NCI-H226 (cell line): ENCODE data around the gene ZNF311.

Source experiments
- DNase-seq: peaks from one replicate; pipeline ENCODE4 v3.0.0-alpha.2; 2015

Gene ZNF311

GRCh38 chr6:29005183-29005885 is at the start of gene ZNF311:
Gene ZNF311 (minus strand): TSS chr6:29005315. CDS start chr6:29003954, 1,361 bp downstream.
- DNase-seq, result peak; percentile 70

DNA sequence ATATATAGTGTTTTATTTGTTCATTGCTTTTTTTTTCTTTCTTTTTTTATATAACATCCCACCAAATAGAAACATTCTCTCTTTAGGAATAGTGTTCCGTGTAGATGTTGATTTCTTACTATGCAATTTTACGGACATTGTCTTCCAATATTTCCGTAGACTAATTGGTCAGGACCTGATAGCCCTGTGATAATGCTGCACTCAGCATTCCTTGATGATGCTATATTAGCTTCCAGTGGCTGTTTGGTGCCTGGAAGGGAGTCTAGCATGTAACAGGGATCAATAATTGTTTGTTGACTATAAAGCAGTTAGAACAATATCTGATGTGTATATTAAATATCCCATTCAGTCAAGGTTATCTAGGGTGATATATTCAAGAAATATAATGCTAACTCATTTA is 46.6 kb upstream of the ZNF311 start:
- no peak for DNase-seq

DNA sequence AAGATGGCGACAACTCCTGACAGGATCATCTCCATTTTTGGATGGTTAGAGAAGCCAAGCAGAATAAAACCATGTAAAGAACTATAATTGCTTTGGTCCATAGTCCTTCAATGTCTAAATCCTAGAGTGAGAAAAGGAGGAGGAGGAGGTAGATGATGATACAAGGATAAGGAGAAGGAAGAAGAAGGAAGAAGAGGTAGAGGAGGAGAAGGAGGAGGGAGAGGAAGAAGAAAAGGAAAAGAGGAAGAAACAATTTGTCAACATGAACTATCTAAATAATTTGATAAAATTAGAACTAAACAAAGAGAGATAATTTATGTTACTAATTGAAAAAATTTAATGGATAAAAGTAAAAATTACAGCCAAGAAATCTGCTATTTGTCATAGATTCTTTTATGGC is 40.0 kb upstream of the ZNF311 start, which contains the start of gene OR2W1:
TSS of gene OR2W1 (minus strand) at position 101 of the 400 bp plus-strand sequence. CDS start at position 101, 0 bp downstream.
- no peak for DNase-seq

DNA sequence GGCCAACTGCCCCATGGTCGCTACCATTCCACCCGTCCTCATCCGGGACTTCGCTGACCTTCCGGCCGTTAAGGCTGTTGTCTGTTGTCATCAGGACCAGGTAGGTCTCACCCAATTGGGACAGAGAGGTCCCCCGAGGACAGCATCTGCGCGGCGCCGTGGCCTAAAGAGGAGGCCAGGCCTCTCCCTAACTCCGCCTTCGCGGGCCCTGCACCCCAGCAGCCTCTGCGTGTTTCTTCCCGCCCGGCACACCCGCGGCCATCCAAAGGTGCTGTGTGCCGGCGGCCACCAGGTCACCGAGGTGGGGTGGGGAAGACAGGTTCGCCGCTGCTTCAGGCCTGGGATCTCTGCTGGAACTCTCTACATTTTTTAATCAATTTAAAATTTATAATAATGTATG is 30.8 kb upstream of the ZNF311 start:
- no peak for DNase-seq

- no peak for DNase-seq
Measured at GRCh38 chr6:29028821-29029220, 23.7 kb upstream of the ZNF311 start.

DNA sequence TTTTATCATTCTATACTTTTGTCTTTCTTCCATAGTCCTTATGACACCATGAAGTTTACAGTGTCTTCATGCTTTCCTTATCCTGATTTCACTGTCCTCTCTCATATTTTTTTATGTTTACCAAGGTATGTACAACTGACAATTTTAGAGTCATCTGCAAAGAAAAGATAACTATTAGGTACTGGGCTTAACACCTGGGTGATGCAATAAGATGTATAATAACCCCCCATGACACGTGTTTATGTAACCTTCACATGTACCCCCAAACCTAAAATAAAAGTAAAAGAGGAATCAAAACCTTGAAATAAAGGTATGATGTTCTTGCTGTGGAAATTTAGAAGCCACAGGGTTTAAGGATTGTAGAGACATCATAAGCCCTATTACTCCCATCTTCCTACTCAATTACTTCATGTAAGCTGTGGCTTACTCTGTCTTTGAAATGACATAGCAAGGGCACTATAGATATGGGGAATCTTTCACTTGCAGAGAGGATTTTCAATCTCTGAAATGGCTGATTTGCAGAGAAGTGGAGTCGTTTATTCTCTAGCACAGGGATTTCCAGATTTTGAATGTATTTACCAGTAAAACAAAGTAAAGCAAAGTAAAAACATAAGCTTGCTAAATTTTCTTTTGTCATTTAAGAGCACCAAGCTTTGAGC is 20.9 kb upstream of the ZNF311 start:
- DNase-seq, result no peak

DNA sequence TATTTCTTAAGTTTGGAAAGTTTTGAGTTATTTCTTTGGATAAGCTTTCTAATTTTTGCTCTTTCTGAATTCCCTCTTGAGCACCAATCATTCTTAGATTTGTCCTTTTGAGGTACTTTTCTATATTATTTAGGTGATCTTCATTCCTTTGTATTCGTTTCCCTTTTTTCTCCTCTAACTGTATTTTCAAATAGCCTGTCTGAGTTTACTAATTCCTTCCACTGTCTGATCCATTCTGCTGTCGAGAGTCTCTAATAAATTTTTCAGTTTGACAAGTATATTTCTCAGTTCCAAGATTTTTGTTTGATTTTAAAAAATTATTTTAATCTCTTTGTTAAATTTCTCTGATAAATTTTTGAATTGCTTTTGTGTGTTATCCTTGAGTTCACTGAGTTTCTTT is 16.3 kb upstream of the ZNF311 start:
- no peak for DNase-seq

DNA sequence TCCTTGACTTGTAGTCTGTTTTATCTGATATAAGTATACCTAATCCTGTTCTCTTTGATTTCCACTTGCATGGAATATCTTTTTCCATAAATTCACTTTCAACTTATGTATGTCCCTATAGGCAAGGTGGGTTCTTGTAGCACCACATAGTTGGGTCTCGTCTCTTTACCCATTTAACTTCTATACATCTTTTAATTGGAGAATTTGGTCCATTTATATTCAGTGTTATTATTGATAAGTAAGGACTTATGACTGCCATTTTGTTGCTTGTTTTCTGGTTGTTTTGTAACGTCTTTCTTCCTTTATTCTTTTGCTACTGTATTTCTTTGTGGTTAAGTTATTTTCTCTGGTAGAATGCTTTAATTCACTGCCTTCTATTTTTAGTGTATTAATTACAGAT is 14.5 kb upstream of the ZNF311 start:
- DNase-seq, result no peak

GRCh38 chr6:29017428-29017802 is 12.3 kb upstream of the ZNF311 start:
- DNase-seq, result no peak

DNA sequence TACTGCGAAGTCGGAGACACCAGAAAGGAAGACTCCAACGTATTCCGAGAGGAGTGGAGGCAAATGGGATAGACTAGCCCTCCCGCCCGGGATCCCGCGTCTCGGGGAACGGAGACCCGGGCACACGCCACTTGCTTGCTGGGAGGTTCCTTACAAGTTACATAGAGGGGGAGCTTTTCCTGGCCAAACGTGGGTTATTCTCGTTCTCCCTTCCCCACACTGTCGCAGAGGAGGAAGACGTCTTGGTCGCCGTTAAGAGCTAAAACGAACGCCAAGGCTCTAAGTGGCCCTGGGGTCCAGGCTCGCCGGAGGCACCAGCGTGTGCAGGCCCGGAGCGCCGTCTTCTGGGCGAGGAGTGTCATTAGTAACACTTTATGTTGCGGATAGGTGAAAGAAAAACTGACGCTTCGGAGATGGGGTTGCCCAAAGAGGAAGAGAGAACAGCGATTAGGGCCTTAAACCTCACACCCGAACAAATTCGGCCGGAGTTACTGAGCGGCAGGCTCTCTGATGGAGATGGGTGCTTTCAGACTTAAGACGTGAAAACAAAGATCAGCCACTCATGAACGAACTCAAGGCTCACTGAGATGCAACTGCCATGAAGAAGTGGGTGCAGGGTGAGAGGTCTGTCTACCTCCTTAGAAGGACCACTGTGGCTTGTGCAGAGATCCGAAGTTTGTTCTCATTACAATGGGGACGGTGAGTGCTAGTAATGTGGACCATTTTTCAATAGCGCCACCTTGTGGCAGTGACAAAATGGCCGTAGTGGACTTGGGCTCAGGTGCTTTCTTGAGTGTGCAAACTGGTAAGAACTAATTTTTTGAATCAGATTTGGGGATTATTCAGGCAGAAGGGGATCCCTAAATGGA is 11.7 kb upstream of the ZNF311 start:
- peak; percentile 48 for DNase-seq

GRCh38 chr6:29014729-29015608 is 9.9 kb upstream of the ZNF311 start:
- DNase-seq, result no peak

- peak; percentile 20 for DNase-seq
Measured at GRCh38 chr6:29011276-29011734, 6.2 kb upstream of the ZNF311 start.

DNA sequence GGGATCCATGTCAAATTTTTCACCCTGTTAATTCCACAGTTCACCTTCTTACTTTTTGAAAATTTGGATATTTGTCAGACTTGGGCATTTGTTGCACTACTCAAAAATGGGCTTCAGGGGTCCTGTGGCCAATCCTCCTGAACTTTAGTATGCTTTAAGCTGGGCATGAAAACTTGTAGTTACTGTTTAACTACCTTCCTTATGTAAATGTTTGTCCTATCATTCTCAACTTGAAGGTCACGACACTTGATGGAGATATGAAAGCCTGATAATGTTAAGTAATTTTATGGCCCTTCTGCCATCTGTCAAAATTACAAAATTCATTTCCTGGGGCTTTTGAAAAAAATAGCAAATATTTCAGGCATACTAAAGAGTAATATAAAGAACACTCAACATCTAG is 4.2 kb upstream of the ZNF311 start:
- DNase-seq, result no peak

GRCh38 chr6:29008089-29008488 is 3.0 kb upstream of the ZNF311 start:
- no peak for DNase-seq

DNA sequence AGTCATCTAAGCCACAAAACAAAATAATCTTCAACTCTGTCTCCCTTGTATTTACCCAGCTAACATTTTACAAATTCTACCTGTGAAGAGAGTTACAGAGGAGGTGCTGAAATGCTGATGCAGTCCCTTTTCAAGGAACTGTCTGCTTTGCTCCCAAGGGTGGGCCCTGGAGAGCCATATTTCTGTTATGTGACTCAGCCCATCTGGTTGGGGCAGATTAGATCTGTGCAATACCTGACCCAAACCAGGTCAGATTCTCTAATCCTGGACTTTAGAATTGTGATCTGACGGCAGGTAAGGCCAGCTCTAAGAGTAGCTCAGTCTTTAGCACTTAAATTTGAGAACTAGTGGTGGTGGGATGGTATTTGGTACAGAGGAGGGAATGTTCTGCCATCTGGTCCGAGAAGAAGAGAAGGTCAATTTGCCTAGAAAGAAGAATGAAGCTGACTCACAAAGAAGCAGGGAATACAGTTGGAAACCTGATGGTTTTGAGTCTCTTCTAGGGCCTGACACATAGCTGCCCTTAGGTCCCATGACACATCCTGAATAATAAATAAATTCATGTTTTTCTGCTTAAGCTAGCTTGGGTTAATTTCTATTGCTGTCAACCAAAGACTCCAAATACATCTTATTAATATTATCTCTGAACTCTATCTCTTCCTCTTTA is 8.1 kb downstream of the ZNF311 start:
- no peak for DNase-seq

GRCh38 chr6:28995093-28995650 is 9.9 kb downstream of the ZNF311 start:
- no peak for DNase-seq

GRCh38 chr6:28988536-28989311 is 16.4 kb downstream of the ZNF311 start:
- DNase-seq, result no peak

DNA sequence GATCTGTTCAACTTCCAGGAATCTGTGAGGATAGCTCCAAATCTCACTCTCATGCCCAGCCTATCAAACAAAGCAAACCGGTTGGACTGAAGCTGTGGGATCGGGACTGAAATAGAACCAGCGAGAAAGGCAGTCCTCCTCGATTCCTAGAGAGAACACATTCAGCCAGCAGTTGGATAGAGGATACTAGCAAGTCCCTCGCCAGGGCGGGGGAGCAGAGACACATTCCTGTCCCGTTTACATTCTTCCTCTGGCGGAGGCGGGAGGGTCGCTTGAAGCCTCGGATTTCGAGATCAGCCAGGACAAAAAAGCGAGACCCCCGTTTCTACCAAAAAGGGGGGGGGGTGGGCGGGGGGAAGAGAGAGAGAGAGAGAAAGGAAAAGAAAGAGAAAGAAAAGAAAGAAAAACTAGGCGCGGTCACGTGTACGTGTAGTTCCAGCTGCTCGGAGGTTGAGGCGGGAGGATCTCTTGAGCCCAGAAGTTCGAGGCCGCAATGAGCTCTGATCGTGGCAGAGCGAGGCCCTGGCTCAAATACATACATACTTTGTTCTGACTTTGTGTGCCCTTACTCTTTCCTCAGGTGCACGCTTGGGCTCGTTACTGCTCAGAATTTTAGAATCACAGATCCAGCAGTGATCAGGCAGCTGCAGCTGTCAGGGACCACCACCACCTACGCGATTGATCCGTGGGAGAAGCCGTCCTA is 19.5 kb downstream of the ZNF311 start:
- DNase-seq, result peak; percentile 92

GRCh38 chr6:28983838-28984237 is 21.3 kb downstream of the ZNF311 start:
- no peak for DNase-seq
